Stimulated activated CD4-positive, alpha-beta T cell treated with anti-CD3 and anti-CD28 coated beads, Interleukin-4, amount 100 ng/mL, for 4 hours (primary cell): ENCODE results near the gene ZNF397.
A peak's percentile ranks its signal among the peaks of the same experiment; 100 is the strongest.
"Not testable (repeated sequence)": the region's sequence is repeated elsewhere in the genome, so short reads cannot be mapped to it uniquely, and the experiment has no call there.

ENCODE experiments used
- DNase-seq, 2 experiments: peaks; one replicate each; pipeline ENCODE4 v3.0.0-alpha.2; 2020

ZNF397 gene

GRCh38 chr18:35240664-35241447, at the start of gene ZNF397:
ZNF397 (plus strand) TSS chr18:35241034; CDS start chr18:35242471, 1,437 bp downstream.
- peak; percentile 94 to 96 for DNase-seq

DNA sequence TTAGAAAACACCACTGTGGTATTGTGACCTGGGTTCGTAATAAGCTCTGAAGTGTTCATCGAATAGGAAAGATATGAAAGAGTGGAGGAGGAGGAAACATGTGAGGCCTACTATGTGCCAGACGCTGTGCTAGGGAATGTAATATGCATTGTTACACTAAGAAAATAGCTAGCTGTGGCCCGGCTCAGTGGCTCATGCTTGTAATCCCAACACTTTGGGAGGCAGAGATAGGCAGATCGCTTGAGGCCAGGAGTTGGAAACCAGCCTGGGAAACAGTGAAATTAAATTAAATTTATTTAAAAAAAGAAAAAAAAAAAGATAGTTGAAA, 49.2 kb upstream of the ZNF397 start:
- DNase-seq: no peak

- DNase-seq: no peak
These were observed 48.4 kb upstream of the ZNF397 start for GRCh38 chr18:35192415-35192814.

GRCh38 chr18:35193316-35193715, 47.5 kb upstream of the ZNF397 start:
- DNase-seq: no peak

DNA sequence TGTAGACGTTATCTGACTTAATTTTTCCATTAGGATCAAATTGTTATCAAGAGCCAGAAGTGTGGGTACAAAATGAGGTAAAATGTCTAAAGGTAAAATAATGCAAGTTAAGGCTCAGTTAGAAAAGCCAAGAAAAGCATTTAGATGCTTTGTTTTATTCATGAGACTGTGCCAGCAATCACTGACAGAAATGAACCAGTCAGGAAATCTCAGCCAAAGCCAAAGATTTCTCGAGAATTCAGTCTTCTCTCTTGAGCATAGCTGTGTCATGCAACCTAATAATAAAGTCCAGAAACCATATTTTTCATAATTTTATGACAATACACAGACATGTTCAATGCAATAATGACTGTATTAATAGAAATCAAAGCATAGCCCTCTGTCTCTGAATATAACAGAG, 43.5 kb upstream of the ZNF397 start:
- DNase-seq: no peak

DNA sequence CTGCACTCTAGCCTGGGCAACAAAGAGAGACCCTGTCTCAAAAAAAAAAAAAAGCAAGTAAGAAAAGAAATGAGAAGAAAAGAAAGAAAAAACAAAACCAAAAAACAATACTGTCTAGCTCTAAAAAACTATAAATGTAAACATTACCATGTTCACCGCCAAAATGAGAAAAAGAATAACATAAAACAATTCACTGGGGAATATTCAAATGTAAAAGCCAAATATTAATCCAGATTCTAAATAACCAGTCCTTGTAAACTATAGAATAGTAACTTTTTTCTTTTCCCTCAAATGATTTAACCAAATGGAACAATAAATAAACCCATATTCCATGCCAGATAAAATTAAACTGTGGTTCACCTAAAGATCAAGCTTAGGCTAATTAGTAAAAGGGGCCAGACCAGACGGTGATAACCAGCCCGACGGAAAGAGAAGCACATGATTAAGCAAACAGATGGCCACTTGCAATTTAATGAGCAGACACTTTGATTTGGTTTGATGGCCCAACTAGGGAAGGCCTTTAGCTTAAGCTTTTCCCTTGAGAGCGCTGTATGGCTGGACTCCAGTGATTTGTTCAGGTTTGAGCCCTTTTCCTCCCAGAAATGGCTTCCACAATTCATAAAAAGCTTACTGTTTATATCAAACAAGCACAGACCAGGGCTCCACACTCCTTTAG, 39.4 kb upstream of the ZNF397 start:
- no peak for DNase-seq

- DNase-seq: no peak
These were observed 37.8 kb upstream of the ZNF397 start for GRCh38 chr18:35203067-35203466.

DNA sequence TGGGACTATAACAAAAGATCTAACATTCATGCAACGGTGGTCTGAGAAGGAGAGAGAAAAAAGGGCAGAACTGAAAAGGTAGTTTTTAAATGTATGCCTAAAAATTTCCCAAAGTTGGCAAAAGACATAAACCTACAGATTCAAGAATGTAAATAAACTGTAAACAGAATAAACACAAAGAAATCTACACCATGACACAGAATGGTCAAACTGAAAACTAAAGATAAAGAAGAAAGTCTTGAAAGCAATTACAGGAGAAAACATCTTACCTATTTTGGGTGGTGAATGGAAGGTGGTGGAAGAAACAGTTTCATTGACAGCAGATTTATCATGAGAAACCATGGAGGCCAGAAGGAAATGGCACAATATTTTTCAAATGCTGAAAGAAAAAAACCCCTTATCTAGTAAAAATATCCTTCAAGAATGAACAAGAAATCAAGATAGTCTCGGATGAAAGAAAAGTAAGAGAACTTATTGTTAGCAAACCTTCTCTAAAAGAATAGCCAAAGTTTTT, 35.6 kb upstream of the ZNF397 start:
- no peak for DNase-seq

DNA sequence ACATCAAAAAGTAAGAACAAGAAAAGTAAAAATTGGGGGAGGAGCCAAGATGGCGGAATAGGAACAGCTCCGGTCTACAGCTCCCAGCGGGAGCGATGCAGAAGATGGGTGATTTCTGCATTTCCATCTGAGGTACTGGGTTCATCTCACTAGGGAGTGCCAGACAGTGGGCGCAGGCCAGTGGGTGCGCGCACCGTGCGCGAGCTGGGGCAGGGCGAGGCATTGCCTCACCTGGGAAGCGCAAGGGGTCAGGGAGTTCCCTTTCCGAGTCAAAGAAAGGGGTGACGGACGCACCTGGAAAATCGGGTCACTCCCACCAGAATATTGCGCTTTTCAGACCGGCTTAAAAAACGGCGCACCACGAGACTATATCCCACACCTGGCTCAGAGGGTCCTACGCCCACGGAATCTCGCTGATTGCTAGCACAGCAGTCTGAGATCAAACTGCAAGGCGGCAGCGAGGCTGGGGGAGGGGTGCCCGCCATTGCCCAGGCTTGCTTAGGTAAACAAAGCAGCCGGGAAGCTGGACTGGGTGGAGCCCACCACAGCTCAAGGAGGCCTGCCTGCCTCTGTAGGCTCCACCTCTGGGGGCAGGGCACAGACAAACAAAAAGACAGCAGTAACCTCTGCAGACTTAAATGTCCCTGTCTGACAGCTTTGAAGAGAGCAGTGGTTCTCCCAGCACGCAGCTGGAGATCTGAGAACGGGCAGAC, 34.9 kb upstream of the ZNF397 start:
- not testable (repeated sequence) for DNase-seq

- no peak for DNase-seq
These were observed 25.8 kb upstream of the ZNF397 start for GRCh38 chr18:35215026-35215425.

- DNase-seq: not testable (repeated sequence)
These were observed 24.2 kb upstream of the ZNF397 start for GRCh38 chr18:35216611-35217010.

DNA sequence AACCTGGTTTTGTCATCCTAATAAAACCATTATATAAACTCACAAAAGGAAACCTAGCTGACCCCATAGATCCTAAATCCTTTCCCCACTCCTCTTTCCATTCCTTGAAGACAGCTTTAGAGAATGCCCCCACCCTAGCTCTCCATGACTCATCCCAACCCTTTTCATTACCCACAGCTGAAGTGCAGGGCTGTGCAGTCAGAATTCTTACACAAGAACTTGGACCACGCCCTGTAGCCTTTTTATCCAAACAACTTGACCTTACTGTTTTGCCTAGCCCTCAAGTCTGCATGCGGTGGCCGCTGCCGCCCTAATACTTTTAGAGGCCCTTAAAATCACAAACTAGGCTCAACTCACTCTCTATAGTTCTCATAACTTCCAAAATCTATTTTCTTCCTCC, 21.5 kb upstream of the ZNF397 start:
- not testable (repeated sequence) for DNase-seq

GRCh38 chr18:35220424-35220823, 20.4 kb upstream of the ZNF397 start:
- no peak for DNase-seq

DNA sequence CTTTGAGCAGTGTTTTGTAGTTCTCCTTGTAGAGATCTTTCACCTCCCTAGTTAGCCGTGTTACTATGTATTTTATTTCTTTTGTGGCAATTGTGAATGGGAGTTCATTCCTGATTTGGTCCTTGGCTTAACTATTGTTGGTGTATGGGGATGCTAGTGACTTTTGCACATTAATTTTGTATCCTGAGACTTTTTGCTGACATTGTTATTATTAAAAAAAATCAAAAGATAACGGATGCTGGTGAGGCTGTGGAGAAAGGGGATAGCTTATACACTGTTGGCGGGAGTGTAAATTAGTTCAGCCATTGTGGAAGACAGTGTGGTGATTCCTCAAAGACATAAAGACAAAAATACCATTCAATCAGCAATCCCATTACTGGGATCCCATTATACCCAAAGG, 17.0 kb upstream of the ZNF397 start:
- DNase-seq: no peak

GRCh38 chr18:35227254-35227653, 13.6 kb upstream of the ZNF397 start:
- DNase-seq: no peak

DNA sequence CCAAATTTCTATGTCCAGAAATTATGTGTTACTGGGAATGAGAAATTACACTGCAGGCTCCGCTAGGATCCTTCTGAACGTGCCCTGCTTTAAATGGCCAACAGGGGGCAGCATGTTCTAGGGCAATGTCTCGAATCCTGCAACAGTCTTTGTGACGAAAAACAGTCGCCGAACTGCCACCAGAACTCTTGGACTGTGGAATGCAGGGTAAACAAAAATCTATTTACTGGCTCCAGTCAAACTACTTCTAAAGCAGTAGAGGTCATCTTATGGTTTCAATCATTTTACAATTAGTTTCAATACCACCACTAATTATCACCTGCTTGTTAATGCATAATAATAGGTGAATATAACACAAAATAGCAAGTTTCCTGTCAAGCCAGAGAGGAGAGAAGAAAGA, 9.8 kb upstream of the ZNF397 start:
- peak; percentile 65 to 71 for DNase-seq

DNA sequence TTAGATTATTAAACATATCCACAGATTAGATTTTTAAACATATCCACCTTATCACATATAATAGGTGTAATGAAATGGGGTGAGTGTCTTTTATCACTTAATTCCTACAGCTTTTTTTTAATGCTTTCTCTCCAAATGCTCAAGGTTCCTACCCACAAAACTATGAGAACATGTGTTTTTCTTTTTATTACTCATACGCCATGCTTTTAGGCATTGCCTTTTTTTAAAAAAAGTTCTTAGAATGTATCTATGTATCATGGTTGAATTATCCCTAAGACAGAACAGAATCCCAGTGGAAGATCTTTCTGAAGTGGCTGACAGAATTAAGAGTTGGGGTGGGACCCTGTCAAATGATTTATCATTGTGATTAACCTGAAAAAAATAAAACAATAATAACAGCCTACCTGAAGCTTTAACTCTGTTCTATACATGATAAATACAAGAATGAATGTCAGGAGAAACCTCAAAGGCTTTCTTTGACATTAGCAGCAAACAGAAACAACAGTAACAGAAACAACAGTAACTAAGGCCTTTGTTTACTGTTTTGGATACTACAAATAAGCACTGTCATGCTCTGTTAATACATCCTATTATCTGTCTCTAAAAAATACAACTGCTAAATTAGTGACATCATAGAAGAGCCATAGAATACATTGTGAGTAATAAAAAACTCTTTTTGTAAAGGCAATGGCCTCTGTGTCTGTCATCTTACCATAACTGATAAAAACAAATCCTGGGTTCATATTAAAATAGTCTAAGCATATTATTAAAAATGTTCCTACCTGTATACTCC, 4.1 kb upstream of the ZNF397 start:
- DNase-seq: no peak

- no peak for DNase-seq
These were observed 1.5 kb upstream of the ZNF397 start for GRCh38 chr18:35239314-35239713.

- no peak for DNase-seq
These were observed 592 bp downstream of the ZNF397 start for GRCh38 chr18:35241448-35241804.

GRCh38 chr18:35242426-35242825, 1.6 kb downstream of the ZNF397 start:
- DNase-seq: no peak

- no peak for DNase-seq
These were observed 3.8 kb downstream of the ZNF397 start for GRCh38 chr18:35244671-35245070.

DNA sequence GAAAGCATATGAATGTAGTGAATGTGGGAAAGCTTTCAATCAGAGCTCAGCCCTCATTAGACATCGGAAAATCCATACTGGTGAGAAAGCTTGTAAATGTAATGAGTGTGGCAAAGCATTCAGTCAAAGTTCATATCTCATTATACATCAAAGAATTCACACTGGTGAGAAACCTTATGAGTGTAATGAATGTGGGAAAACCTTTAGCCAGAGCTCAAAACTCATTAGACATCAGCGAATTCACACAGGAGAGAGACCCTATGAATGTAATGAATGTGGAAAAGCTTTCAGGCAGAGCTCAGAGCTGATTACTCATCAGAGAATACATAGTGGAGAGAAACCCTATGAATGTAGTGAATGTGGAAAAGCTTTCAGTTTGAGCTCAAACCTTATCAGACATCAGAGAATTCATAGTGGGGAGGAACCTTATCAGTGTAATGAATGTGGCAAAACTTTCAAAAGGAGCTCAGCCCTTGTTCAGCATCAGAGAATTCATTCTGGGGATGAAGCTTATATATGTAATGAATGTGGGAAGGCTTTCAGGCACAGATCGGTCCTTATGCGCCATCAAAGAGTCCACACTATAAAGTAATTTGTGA, 5.0 kb downstream of the ZNF397 start:
- DNase-seq: no peak

DNA sequence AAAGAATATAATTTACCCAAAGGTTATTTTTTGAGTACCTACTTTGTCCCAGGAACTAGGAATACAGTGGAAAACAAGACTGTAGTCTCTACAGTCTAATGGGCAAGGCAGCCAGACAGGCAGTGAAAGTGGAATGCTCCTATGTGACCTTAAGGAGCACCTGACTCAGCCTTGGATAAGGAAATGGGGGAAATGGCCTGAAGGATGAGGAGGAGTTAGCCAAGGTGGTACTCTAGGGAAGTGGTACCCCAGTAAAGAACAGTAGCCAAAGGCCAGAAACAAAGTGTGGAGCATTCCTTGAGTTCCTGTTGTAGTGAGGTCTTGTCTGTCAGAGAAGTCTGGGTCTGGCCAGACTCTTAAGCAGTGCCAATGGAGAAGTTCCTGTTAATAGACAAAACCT, 6.0 kb downstream of the ZNF397 start:
- no peak for DNase-seq
